CD4-positive, alpha-beta T cell treated with Interleukin-4 for 1 hour (primary cell): Measurements from ENCODE around the gene RSL24D1.

ENCODE experiments used
- DNase-seq, 2 donors: peaks; one replicate each; pipeline ENCODE4 v3.0.0-alpha.2; 2020 to 2022

RSL24D1 gene

GRCh38 chr15:55196458-55197361 lies at the start of gene RSL24D1:
Gene RSL24D1 (minus strand): TSS chr15:55196941. CDS start chr15:55196890, 51 bp downstream.
- DNase-seq = peak; percentile 98 to 99

GRCh38 chr15:55245059-55245458 lies 48.3 kb upstream of the RSL24D1 start:
- DNase-seq = no peak

GRCh38 chr15:55241891-55242290 lies 45.1 kb upstream of the RSL24D1 start:
- no peak for DNase-seq

GRCh38 chr15:55241186-55241585 lies 44.4 kb upstream of the RSL24D1 start:
- no peak for DNase-seq

GRCh38 chr15:55240125-55240760 lies 43.5 kb upstream of the RSL24D1 start:
- no peak for DNase-seq

GRCh38 chr15:55239440-55240124 lies 42.8 kb upstream of the RSL24D1 start:
- DNase-seq = no peak

- no peak for DNase-seq
Measured at GRCh38 chr15:55238877-55239276, 42.1 kb upstream of the RSL24D1 start.

- DNase-seq = no peak
Measured at GRCh38 chr15:55237219-55238130, 40.7 kb upstream of the RSL24D1 start.

GRCh38 chr15:55235546-55236036 lies 38.9 kb upstream of the RSL24D1 start:
- no peak for DNase-seq

GRCh38 chr15:55234800-55235104 lies 38.0 kb upstream of the RSL24D1 start:
- no peak for DNase-seq

- no peak for DNase-seq
Measured at GRCh38 chr15:55234104-55234799, 37.5 kb upstream of the RSL24D1 start.

- no peak for DNase-seq
Measured at GRCh38 chr15:55231455-55231854, 34.7 kb upstream of the RSL24D1 start.

- DNase-seq = no peak
Measured at GRCh38 chr15:55230953-55231352, 34.2 kb upstream of the RSL24D1 start.

- DNase-seq = peak in 1 of 2 donors; percentile 25
Measured at GRCh38 chr15:55230051-55230670, 33.4 kb upstream of the RSL24D1 start.

GRCh38 chr15:55226127-55226526 lies 29.4 kb upstream of the RSL24D1 start:
- DNase-seq = no peak

- DNase-seq = peak in 1 of 2 donors; percentile 50
Measured at GRCh38 chr15:55224892-55225291, 28.2 kb upstream of the RSL24D1 start.

GRCh38 chr15:55222588-55222987 lies 25.8 kb upstream of the RSL24D1 start:
- DNase-seq = peak in 1 of 2 donors; percentile 51

- peak; percentile 20 to 38 for DNase-seq
Measured at GRCh38 chr15:55221090-55222011, 24.6 kb upstream of the RSL24D1 start.

GRCh38 chr15:55220606-55221005 lies 23.9 kb upstream of the RSL24D1 start:
- no peak for DNase-seq

- DNase-seq = peak in 1 of 2 donors; percentile 21
Measured at GRCh38 chr15:55218056-55218455, 21.3 kb upstream of the RSL24D1 start.
